Endothelial cell of umbilical vein (primary cell): ENCODE data around the gene ARHGAP30. TPM values are rescaled to one million over a fixed set of nuclear protein-coding genes. Genes with fewer than 3 reads are reported as not detected.

Experiments
- BruUV-seq: library from RNA; stranded (reverse); fragments of 400-500 nt; replicated peaks from 2 replicates; lab custom pipeline; 2021; lab: Mats Ljungman, UMichigan
- CTCF ChIA-PET: fragments of 300-600, 350-600 bp; sonication (Branson Sonifier 250); formaldehyde crosslinking; loops from one replicate; lab custom pipeline; 2021; ENCODE audit warnings: antibody characterized with exemption, inconsistent platforms; lab: Charles Lee
- POLR2A ChIA-PET: fragments of 300-600, 350-600 bp; sonication (Branson Sonifier 250); formaldehyde crosslinking; loops from one replicate; lab custom pipeline; 2021; ENCODE audit warnings: antibody characterized with exemption, inconsistent platforms; lab: Charles Lee
- DNase-seq: peaks from one replicate; pipeline ENCODE4 v3.0.0-alpha.2; 2011; ENCODE audit warnings: low read depth, low spot score
- FAIRE-seq: peaks from 2 replicates; lab custom pipeline; 2011; peaks lifted over from hg19 to GRCh38; lab: Jason Lieb, UNC
- H2AFZ ChIP-seq: 2 replicates; pipeline ENCODE4 v1.6.0; 2012; ENCODE audit warnings: low read depth, low read length, control low read depth, inconsistent platforms
- H3K27ac ChIP-seq: 2 replicates; pipeline ENCODE4 v1.5.1; 2011; ENCODE audit warnings: low read depth, mild to moderate bottlenecking, control low read depth, low read length, moderate library complexity; ENCODE audit not compliant: insufficient read depth
- H3K27me3 ChIP-seq, 2 experiments: 2 replicates each; pipeline versions ENCODE4 v1.6.0 to v1.6.1; 2011; ENCODE audit warnings: low read length in 2 of 2, mixed read lengths in 1 of 2; ENCODE audit not compliant: control insufficient read depth in 2 of 2, insufficient read depth in 2 of 2
- H3K36me3 ChIP-seq, 2 experiments: 2 replicates in 1 of 2; 3 replicates in 1 of 2; pipeline ENCODE4 v1.5.1; 2011; ENCODE audit warnings: low read length in 2 of 2, mild to moderate bottlenecking in 1 of 2, moderate library complexity in 1 of 2; ENCODE audit not compliant: control insufficient read depth in 2 of 2, insufficient read depth in 2 of 2; ENCODE audit errors: extremely low read depth in 1 of 2
- H3K4me1 ChIP-seq: 3 replicates; pipeline ENCODE4 v1.5.1; 2011; ENCODE audit warnings: mild to moderate bottlenecking, low read length; ENCODE audit not compliant: control insufficient read depth, insufficient read depth; ENCODE audit errors: extremely low read depth
- H3K4me2 ChIP-seq: 2 replicates; pipeline ENCODE4 v1.6.1; 2011; ENCODE audit warnings: low read length, control low read depth, mixed read lengths; ENCODE audit not compliant: insufficient read depth
- H3K4me3 ChIP-seq, 3 experiments: fragments of 200-600 bp in 1 of 3; sonication (generic), shearing (Covaris generic) in 1 of 3; replicated peaks in 1 of 3; 2 replicates each; pipeline ENCODE4 v1.5.1; 2011 to 2016; ENCODE audit warnings: control low read depth in 3 of 3, low read length in 3 of 3, mild to moderate bottlenecking in 2 of 3, inconsistent platforms in 1 of 3, low read depth in 1 of 3, moderate library complexity in 1 of 3; ENCODE audit not compliant: insufficient read depth in 1 of 3
- H3K79me2 ChIP-seq: 2 replicates; pipeline ENCODE4 v1.6.0; 2012; ENCODE audit warnings: low read length, inconsistent platforms; ENCODE audit not compliant: control insufficient read depth, insufficient read depth
- H3K9ac ChIP-seq: replicated peaks from 2 replicates; pipeline ENCODE3; 2011; ENCODE audit warnings: low read length, control low read depth; ENCODE audit not compliant: insufficient read depth; ENCODE audit errors: extremely low read depth
- H3K9me1 ChIP-seq: replicated peaks from 3 replicates; pipeline ENCODE4 v1.6.0; 2011; ENCODE audit warnings: mild to moderate bottlenecking, low read length; ENCODE audit not compliant: control insufficient read depth, insufficient read depth; ENCODE audit errors: extremely low read depth
- H3K9me3 ChIP-seq: replicated peaks from 2 replicates; pipeline ENCODE4 v1.5.1; 2012; ENCODE audit warnings: low read length, inconsistent platforms; ENCODE audit not compliant: control insufficient read depth, insufficient read depth
- H4K20me1 ChIP-seq: replicated peaks from 2 replicates; pipeline ENCODE3; 2011; ENCODE audit warnings: mild to moderate bottlenecking, low read length; ENCODE audit not compliant: control insufficient read depth, insufficient read depth; ENCODE audit errors: extremely low read depth
- EZH2 ChIP-seq: IDR thresholded peaks from 2 replicates; pipeline ENCODE4 v1.6.1; 2012; ENCODE audit warnings: borderline replicate concordance, low read depth, mild to moderate bottlenecking, moderate library complexity, low read length, inconsistent platforms; ENCODE audit not compliant: severe bottlenecking
- FOS ChIP-seq: IDR thresholded peaks from 2 replicates; pipeline ENCODE4 v1.6.1; 2011; ENCODE audit warnings: mild to moderate bottlenecking, low read length, moderate library complexity, borderline replicate concordance; ENCODE audit not compliant: insufficient read depth
- GATA2 ChIP-seq: IDR thresholded peaks from 2 replicates; pipeline ENCODE4 v1.7.0; 2011; ENCODE audit warnings: low read depth, mild to moderate bottlenecking, moderate library complexity, mixed read lengths, low read length; ENCODE audit not compliant: insufficient read length, insufficient read depth
- JUN ChIP-seq: IDR thresholded peaks from 2 replicates; pipeline ENCODE4 v1.6.1; 2011; ENCODE audit warnings: borderline replicate concordance, low read depth; ENCODE audit not compliant: insufficient read length, insufficient read depth
- MYC ChIP-seq: IDR thresholded peaks from one replicate; pipeline ENCODE4 v1.6.1; 2011; ENCODE audit warnings: mild to moderate bottlenecking, low read depth, low read length
- POLR2A ChIP-seq: IDR thresholded peaks from 2 replicates; pipeline ENCODE4 v1.6.1; 2012; ENCODE audit warnings: low read depth, mild to moderate bottlenecking, control low read depth, low read length
- POLR2AphosphoS5 ChIP-seq: IDR thresholded peaks from 2 replicates; pipeline ENCODE4 v1.6.1; 2012; ENCODE audit warnings: low read depth, mild to moderate bottlenecking, control low read depth, low read length, moderate library complexity; ENCODE audit not compliant: insufficient read depth
- dilution Hi-C: fragments of 300-500 bp; cut with MboI; formaldehyde crosslinking; loops from one replicate; pipeline ENCODE4 v1.15.0; 2019; ENCODE audit warnings: low sequenced_read_pairs; ENCODE audit not compliant: extremely low pct_ligation_motif_present
- intact Hi-C: fragments of 100-400 bp; cut with micrococcal nuclease; formaldehyde crosslinking; loops from one replicate; pipeline ENCODE4 v1.10.0; 2022
- polyA plus RNA-seq, 4 experiments: library from polyadenylated mRNA; depleted of rRNA in 3 of 4; stranded (reverse) in 3 of 4; unstranded in 1 of 4; fragments of >200 nt; gene quantifications; 2 replicates each; pipeline versions ENCODE4 v1.2.1 to v1.2.3, GENCODE V29; 2011 to 2012; ENCODE audit warnings: missing spikeins in 1 of 4
- total RNA-seq: library from RNA; stranded (reverse); gene quantifications from 2 replicates; pipeline ENCODE4 v1.2.3, GENCODE V29; 2021
- TF ChIP-seq, protein P1 (sequence below), 2 donors: IDR thresholded peaks; 1 replicate in 1 of 2; 2 replicates in 1 of 2; pipeline ENCODE4 v1.5.1; 2011; ENCODE audit warnings: low read length in 2 of 2, mild to moderate bottlenecking in 2 of 2, moderate library complexity in 2 of 2, control low read depth in 1 of 2, inconsistent platforms in 1 of 2, low read depth in 1 of 2; ENCODE audit not compliant: insufficient read depth in 1 of 2; ENCODE audit errors: extremely low read depth in 1 of 2
- TF ChIP-seq, protein P2 (sequence below): IDR thresholded peaks from 2 replicates; pipeline ENCODE4 v1.6.1; 2011; ENCODE audit not compliant: insufficient read depth, insufficient read length

Gene ARHGAP30
- total and polyA plus RNA-seq, 2 donors (not counting 3 experiments of a cell fraction or from before 2014, with no cell fraction given) = not detected

DNA sequence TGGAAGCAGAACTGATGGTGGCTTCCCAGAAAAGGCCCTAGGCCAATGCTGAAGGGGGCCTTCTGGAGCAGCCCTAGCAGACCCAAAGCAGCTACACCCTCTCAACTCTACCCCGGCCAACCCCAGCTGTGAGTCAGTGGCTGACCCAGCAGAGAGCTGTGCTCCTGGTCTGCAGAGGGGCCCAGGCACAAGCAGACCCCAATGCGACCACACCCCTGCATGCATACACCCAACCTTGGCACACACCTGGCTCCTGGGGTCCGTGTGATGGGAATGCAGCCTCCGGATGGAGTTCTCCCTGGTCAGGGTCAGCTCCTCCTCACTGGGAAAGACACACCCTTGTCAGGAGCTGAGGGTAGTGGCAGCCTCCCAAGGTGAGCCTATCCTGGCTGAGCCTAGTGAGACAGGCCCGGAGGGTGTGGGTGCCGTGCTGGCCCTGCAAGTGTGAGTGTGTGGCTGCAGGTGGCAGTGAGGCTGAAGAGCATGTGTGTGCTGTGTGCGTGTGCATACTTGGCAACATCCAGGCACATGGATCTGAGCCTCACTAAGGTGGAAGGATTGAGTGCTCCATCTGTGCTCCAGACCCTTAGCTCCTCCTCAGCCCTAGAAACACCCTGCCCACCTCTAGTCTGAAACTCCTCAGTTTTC lies 3.9 kb upstream of the ARHGAP30 start:
- Histone ChIP-seq H3K27me3 (no peaks in the 10 kb centered on the region), H3K4me1 (no peaks in the 10 kb centered on the region), H3K9me3 (no peaks in the 10 kb centered on the region), H3K79me2 (no peaks in the 10 kb centered on the region), H4K20me1 (no peaks in the 10 kb centered on the region), H2AFZ (no peak overlapping the region), H3K9ac (no peak overlapping the region), H3K4me3 (no peak overlapping the region), H3K9me1 (no peaks in the 10 kb centered on the region), H3K4me2 (no peak overlapping the region), H3K27ac (no peak overlapping the region), H3K36me3 (no peaks in the 10 kb centered on the region)
- no TSS peak for BruUV-seq
- FAIRE-seq (no peak), DNase-seq (no peak)
- intact Hi-C loops = no loop called here
- dilution Hi-C loops = no loop called here
- TF ChIP-seq GATA2 (no peak), MYC (no peak), FOS (no peak), EZH2 (no peak), JUN (no peak), POLR2AphosphoS5 (no peak), POLR2A (no peak)
- TF ChIP-seq, protein P1, sequence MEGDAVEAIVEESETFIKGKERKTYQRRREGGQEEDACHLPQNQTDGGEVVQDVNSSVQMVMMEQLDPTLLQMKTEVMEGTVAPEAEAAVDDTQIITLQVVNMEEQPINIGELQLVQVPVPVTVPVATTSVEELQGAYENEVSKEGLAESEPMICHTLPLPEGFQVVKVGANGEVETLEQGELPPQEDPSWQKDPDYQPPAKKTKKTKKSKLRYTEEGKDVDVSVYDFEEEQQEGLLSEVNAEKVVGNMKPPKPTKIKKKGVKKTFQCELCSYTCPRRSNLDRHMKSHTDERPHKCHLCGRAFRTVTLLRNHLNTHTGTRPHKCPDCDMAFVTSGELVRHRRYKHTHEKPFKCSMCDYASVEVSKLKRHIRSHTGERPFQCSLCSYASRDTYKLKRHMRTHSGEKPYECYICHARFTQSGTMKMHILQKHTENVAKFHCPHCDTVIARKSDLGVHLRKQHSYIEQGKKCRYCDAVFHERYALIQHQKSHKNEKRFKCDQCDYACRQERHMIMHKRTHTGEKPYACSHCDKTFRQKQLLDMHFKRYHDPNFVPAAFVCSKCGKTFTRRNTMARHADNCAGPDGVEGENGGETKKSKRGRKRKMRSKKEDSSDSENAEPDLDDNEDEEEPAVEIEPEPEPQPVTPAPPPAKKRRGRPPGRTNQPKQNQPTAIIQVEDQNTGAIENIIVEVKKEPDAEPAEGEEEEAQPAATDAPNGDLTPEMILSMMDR (IDR thresholded peaks at IDR 0.05; ENCODE audit: extremely low read depth in 1 of 2, insufficient read depth in 1 of 2, low read depth in 1 of 2, low read length in 2 of 2) = no peak
- TF ChIP-seq, protein P2, sequence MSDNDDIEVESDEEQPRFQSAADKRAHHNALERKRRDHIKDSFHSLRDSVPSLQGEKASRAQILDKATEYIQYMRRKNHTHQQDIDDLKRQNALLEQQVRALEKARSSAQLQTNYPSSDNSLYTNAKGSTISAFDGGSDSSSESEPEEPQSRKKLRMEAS = no peak
- POLR2A ChIA-PET = no interaction called here
- CTCF ChIA-PET = interaction anchor here (1.9 kb wide), 1 partner anchor 11 kb away, joined by 6 read pairs; no protein-coding TSS in a partner anchor
